Sigmoid colon (tissue), 7 donors: ENCODE results near the gene GPA33. TPM values are rescaled to one million over a fixed set of nuclear protein-coding genes. Genes with fewer than 3 reads are reported as not detected.

Source experiments
- DNase-seq: peaks from one replicate; pipeline ENCODE4 v3.0.0-alpha.2; 2019
- H3K27ac ChIP-seq, 4 donors: fragments of 200-600 bp; sonication (generic); one replicate each; pipeline ENCODE4 v1.5.1; 2016 to 2019; ENCODE audit warnings: mild to moderate bottlenecking in 1 of 4
- H3K27me3 ChIP-seq, 3 donors: fragments of 200-600 bp; sonication (generic); one replicate each; pipeline ENCODE4 v1.5.1; 2019; ENCODE audit warnings: mild to moderate bottlenecking in 1 of 3
- H3K36me3 ChIP-seq, 4 donors: fragments of 200-600 bp; sonication (generic); one replicate each; pipeline ENCODE4 v1.5.1; 2016 to 2019
- H3K4me1 ChIP-seq, 4 donors: fragments of 200-600 bp; sonication (generic); one replicate each; pipeline ENCODE4 v1.5.1; 2017 to 2019
- H3K4me3 ChIP-seq, 4 donors: fragments of 200-600 bp; sonication (generic); one replicate each; pipeline ENCODE4 v1.5.1; 2017 to 2019; ENCODE audit warnings: mild to moderate bottlenecking in 2 of 4, moderate library complexity in 1 of 4
- H3K9me3 ChIP-seq, 4 donors: fragments of 200-600 bp in 3 of 4; sonication (generic) in 3 of 4; one replicate each; pipeline versions ENCODE4 v1.5.1 to v1.6.1; 2013 to 2019
- CTCF ChIP-seq, 4 experiments: fragments of 450-650 bp in 3 of 4; fragments of 200-600 bp in 1 of 4; IDR thresholded peaks; one replicate each; pipeline ENCODE4 v1.5.1; 2016 to 2019; ENCODE audit warnings: antibody characterized with exemption in 4 of 4, mild to moderate bottlenecking in 3 of 4, moderate library complexity in 2 of 4
- EP300 ChIP-seq, 4 donors: sonication (generic); formaldehyde crosslinking; IDR thresholded peaks; one replicate each; pipeline ENCODE4 v1.6.1; 2017; ENCODE audit warnings: antibody characterized with exemption in 4 of 4
- POLR2A ChIP-seq, 2 donors: fragments of 450-650 bp; IDR thresholded peaks; one replicate each; pipeline ENCODE4 v1.6.1; 2016; ENCODE audit warnings: antibody characterized with exemption in 2 of 2, mild to moderate bottlenecking in 2 of 2, moderate library complexity in 2 of 2
- POLR2AphosphoS5 ChIP-seq, 4 donors: sonication (generic); formaldehyde crosslinking; IDR thresholded peaks; one replicate each; pipeline ENCODE4 v1.6.1; 2017; ENCODE audit warnings: antibody characterized with exemption in 4 of 4
- WGBS, 2 donors: extraction: QIAGEN DNeasy Blood & Tissue Kit; methylation state at CpG; one replicate each; pipeline ENCODE4 v1.1.7; 2013; 5-methylcytosine and 5-hydroxymethylcytosine counted together
- intact Hi-C: fragments of 100-400 bp; cut with DNase I; formaldehyde crosslinking; loops from one replicate; pipeline ENCODE4 v1.15.1; 2023
- polyA plus RNA-seq, 3 donors: library from polyadenylated mRNA; stranded (reverse); fragments of 200-250 nt; gene quantifications; one replicate each; pipeline ENCODE4 v1.2.3, GENCODE V29; 2013
- total RNA-seq, 4 donors: library from RNA; depleted of rRNA; stranded (reverse); fragments of >200 nt; gene quantifications; one replicate each; pipeline ENCODE4 v1.1.0, GENCODE V29; 2016
- donor health status: healthy with polysubstance abuse.
- donor health status: Bipolar disorder and iron deficiency.
- donor health status: healthy.

Gene GPA33
- total RNA-seq (under 1 TPM in 2 of 4 donors, not detected in 2; 0.28 to 0.36 TPM), polyA plus RNA-seq (100 to 1,000 TPM in 2 of 3 donors, 10 to 100 TPM in 1; 90.7 to 363 (median 101) TPM)

GRCh38 chr1:167090314-167090942 lies at the start of gene GPA33:
Gene GPA33 (minus strand): TSS chr1:167090377. CDS start chr1:167090287, 90 bp downstream.
- Histone ChIP-seq H3K9me3 (no peaks in the 10 kb centered on the region), H3K27ac (no peak within 1 kb of the TSS), H3K4me3 (no peak within 1 kb of the TSS), H3K36me3 (no peaks in the 10 kb centered on the region), H3K4me1 (no peaks in the 10 kb centered on the region), H3K27me3 (no peaks in the 10 kb centered on the region)
- intact Hi-C loops = no loop called here
- WGBS, 2 donors = 8 to 9% methylated on average over 1 of the region's 1 CpG
- TF ChIP-seq POLR2AphosphoS5 (IDR thresholded peaks at IDR 0.05) (peak in 1 of 4 donors; percentile 27), POLR2A (IDR thresholded peaks at IDR 0.05) (peak in 1 of 2 donors; percentile 57), EP300 (IDR thresholded peaks at IDR 0.05) (no peak)
- DNase-seq = no peak

DNA sequence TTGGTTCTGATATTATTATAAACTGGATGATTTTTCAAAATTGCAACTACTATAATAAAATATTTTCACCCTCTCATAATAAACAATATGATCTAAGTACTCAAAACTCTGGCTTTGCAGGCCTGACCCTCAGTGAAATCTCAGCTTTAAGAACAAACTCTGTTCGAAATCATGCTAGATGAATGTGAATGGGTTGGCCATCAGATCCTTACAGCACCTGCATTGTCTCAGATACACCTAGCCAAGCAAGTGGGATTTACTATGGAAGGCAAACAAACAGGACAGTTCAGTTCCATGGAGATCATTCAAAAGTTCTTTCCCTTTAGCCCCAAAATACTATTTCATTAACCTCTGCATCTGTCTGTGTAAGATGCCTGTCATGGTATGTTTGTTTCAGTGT lies 48.5 kb upstream of the GPA33 start:
- no peaks in the 10 kb centered on the region for H3K27me3 ChIP-seq
- H3K4me3 ChIP-seq = no peak overlapping the region
- 88 to 92% methylated on average over 1 of the region's 1 CpG for whole genome bisulfite sequencing, 2 donors
- H3K9me3 ChIP-seq = no peaks in the 10 kb centered on the region
- H3K4me1 ChIP-seq = peaks cover 0 to 18% (median 0%) of the 10 kb centered on the region in 4 donors
- H3K36me3 ChIP-seq = no peaks in the 10 kb centered on the region
- DNase-seq = no peak
- no peak overlapping the region for H3K27ac ChIP-seq
- TF ChIP-seq EP300 (IDR thresholded peaks at IDR 0.05) = no peak
- no peak for TF ChIP-seq POLR2A (IDR thresholded peaks at IDR 0.05)
- no peak for TF ChIP-seq CTCF (IDR thresholded peaks at IDR 0.05)
- no peak for TF ChIP-seq POLR2AphosphoS5 (IDR thresholded peaks at IDR 0.05)
- intact Hi-C loops = no loop called here

DNA sequence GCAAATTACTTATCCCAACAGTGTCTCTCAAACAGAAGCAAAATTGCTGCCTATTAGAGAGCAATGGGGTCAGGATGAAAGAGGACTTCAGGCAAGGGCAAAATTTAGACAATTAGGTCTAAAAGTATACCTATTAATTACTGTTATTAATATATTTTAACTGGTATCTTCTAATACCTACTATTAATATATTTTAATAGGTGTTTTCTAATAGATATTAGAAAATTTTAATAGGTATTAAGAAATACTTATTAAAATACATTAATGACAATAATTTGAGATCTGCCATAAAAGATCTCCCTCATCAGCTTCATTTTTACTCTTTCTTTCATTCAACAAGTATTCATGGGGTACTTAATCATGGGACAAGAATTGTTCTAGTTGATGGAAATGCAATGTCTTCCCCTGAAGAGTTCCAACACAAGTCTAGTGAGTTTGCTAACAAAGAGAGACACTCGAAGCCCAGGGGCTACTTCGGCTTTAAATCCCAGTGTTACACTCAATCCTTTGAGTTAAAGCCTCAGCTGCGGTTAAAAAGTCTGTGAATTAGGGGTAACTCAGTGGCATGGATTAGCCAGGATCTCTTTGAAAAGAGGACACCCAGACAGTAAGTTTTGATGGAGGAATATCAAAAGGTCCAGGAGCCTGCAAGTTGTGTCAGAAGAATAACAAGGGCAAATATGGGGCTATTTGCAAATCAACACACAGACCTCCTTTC lies 47.8 kb upstream of the GPA33 start:
- no peaks in the 10 kb centered on the region for H3K27me3 ChIP-seq
- no peak for DNase-seq
- H3K4me1 ChIP-seq = peaks cover 0 to 18% (median 0%) of the 10 kb centered on the region in 4 donors
- no peak overlapping the region for H3K4me3 ChIP-seq
- peak overlapping the region in 1 of 4 donors; percentile 44 for H3K27ac ChIP-seq
- WGBS, 2 donors = 90 to 93% methylated on average over 3 of the region's 3 CpGs
- TF ChIP-seq POLR2AphosphoS5 (IDR thresholded peaks at IDR 0.05) = no peak
- TF ChIP-seq EP300 (IDR thresholded peaks at IDR 0.05) = no peak
- no peak for TF ChIP-seq CTCF (IDR thresholded peaks at IDR 0.05)
- TF ChIP-seq POLR2A (IDR thresholded peaks at IDR 0.05) = no peak
- intact Hi-C loops = no loop called here
- no peaks in the 10 kb centered on the region for H3K36me3 ChIP-seq
- no peaks in the 10 kb centered on the region for H3K9me3 ChIP-seq

DNA sequence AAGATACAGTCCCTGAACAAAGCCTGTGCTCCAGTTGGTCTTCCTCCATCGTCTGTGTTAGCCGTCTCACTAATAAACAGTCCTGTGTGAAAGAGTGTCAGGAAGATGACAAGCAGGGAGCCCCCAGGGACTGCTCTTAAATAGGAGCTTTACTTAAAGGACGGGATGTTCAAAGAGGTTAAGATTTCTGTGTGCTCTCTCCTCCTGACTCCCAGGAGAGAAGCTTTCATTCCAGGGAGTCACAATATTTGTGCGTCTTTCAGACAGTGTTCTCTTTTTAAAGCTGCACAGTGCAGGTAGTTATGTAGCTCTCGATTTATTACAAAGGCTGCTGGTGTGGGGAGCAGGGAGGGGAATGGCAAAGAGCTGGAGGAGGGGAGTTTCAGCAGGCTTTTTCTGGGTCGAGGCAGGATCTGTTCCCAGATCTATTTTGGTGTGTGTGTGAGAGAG lies 47.2 kb upstream of the GPA33 start:
- Histone ChIP-seq H3K27ac (peak overlapping the region in 1 of 4 donors; percentile 44), H3K4me3 (no peak overlapping the region), H3K9me3 (no peaks in the 10 kb centered on the region), H3K27me3 (no peaks in the 10 kb centered on the region), H3K4me1 (peaks cover 0 to 18% (median 0%) of the 10 kb centered on the region in 4 donors), H3K36me3 (no peaks in the 10 kb centered on the region)
- no peak for TF ChIP-seq CTCF (IDR thresholded peaks at IDR 0.05)
- TF ChIP-seq POLR2AphosphoS5 (IDR thresholded peaks at IDR 0.05) = no peak
- no peak for TF ChIP-seq EP300 (IDR thresholded peaks at IDR 0.05)
- TF ChIP-seq POLR2A (IDR thresholded peaks at IDR 0.05) = no peak
- WGBS, 2 donors = 64 to 78% methylated on average over 6 of the region's 6 CpGs
- DNase-seq = no peak
- intact Hi-C loops = no loop called here

DNA sequence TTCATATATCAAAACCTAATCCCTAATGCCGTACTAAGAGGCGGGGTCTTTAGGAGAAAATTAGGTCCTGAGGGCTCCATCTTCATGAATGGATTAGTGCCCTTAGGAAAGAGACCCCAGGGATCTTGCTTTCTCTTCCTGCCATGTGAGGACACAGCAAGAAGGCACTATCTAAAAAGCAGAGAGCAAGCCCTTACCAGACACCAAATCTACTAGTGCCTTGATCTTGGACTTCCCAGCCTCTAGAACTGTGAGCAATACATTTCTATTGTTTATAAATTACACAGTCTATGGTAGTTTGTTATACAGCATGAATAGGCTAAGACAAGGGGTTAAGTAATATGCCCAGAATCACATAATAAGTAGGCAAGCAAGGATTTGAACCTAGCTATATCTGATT lies 46.6 kb upstream of the GPA33 start:
- H3K27me3 ChIP-seq = no peaks in the 10 kb centered on the region
- 46 to 73% methylated on average over 2 of the region's 2 CpGs for WGBS, 2 donors
- no peak for TF ChIP-seq POLR2AphosphoS5 (IDR thresholded peaks at IDR 0.05)
- no peak for TF ChIP-seq POLR2A (IDR thresholded peaks at IDR 0.05)
- no peak for TF ChIP-seq EP300 (IDR thresholded peaks at IDR 0.05)
- TF ChIP-seq CTCF (IDR thresholded peaks at IDR 0.05) = no peak
- intact Hi-C loops = no loop called here
- H3K9me3 ChIP-seq = no peaks in the 10 kb centered on the region
- no peak for DNase-seq
- H3K27ac ChIP-seq = peak overlapping the region in 1 of 4 donors; percentile 44
- H3K4me3 ChIP-seq = no peak overlapping the region
- no peaks in the 10 kb centered on the region for H3K36me3 ChIP-seq
- H3K4me1 ChIP-seq = peaks cover 0 to 18% (median 0%) of the 10 kb centered on the region in 4 donors
